Sigmoid colon (tissue), 3 donors: Measurements from ENCODE around the gene CLINT1.

ENCODE experiments used
- CTCF ChIP-seq, 4 experiments: fragments of 450-650 bp in 3 of 4; fragments of 200-600 bp in 1 of 4; IDR thresholded peaks; one replicate each; pipeline ENCODE4 v1.5.1; 2016 to 2019; ENCODE audit warnings: antibody characterized with exemption in 4 of 4, mild to moderate bottlenecking in 3 of 4, moderate library complexity in 2 of 4
- POLR2A ChIP-seq, 2 donors: fragments of 450-650 bp; IDR thresholded peaks; one replicate each; pipeline ENCODE4 v1.6.1; 2016; ENCODE audit warnings: antibody characterized with exemption in 2 of 2, mild to moderate bottlenecking in 2 of 2, moderate library complexity in 2 of 2

- TF ChIP-seq POLR2A (IDR thresholded peaks at IDR 0.05) (no peak), CTCF (IDR thresholded peaks at IDR 0.05) (no peak)
Measured at GRCh38 chr5:157770665-157771064, 88.3 kb downstream of the CLINT1 start.
